Caco-2 (cell line): ENCODE measurements around the gene TLE1. TPM values are rescaled to one million over a fixed set of nuclear protein-coding genes. Genes with fewer than 3 reads are reported as not detected.

Source experiments
- BruUV-seq: library from RNA; stranded (reverse); fragments of 400-500 nt; replicated peaks from 2 replicates; lab custom pipeline; 2021; lab: Mats Ljungman, UMichigan
- CTCF ChIA-PET: fragments of 300-600 bp; sonication (Branson Sonifier 250); formaldehyde crosslinking; loops from one replicate; lab custom pipeline; 2022; ENCODE audit warnings: antibody characterized with exemption; lab: Charles Lee
- POLR2A ChIA-PET: fragments of 300-600 bp; sonication (Branson Sonifier 250); formaldehyde crosslinking; loops from one replicate; lab custom pipeline; 2022; ENCODE audit warnings: antibody characterized with exemption; lab: Charles Lee
- DNase-seq, 2 experiments: peaks; one replicate each; pipeline versions ENCODE4 v3.0.0 to v3.0.0-alpha.2; 2020 to 2022
- H3K27me3 ChIP-seq: replicated peaks from 2 replicates; pipeline ENCODE4 v1.6.0; 2011; ENCODE audit warnings: low read length; ENCODE audit not compliant: control insufficient read depth, insufficient read depth
- H3K36me3 ChIP-seq: 2 replicates; pipeline ENCODE4 v1.5.1; 2011; ENCODE audit warnings: low read length; ENCODE audit not compliant: control insufficient read depth, insufficient read depth
- H3K4me1 ChIP-seq: fragments of 250-450 bp; sonication (Bioruptor Pico); 2 replicates; pipeline ENCODE4 v1.5.1; 2020; ENCODE audit warnings: mild to moderate bottlenecking
- H3K4me3 ChIP-seq: 2 replicates; pipeline ENCODE4 v1.5.1; 2011; ENCODE audit warnings: low read depth, mild to moderate bottlenecking, control low read depth, low read length
- H3K9me3 ChIP-seq: fragments of 250-450 bp; sonication (Bioruptor Pico); 2 replicates; pipeline ENCODE4 v1.5.1; 2020; ENCODE audit warnings: mild to moderate bottlenecking, moderate library complexity
- H3K27ac Mint-ChIP-seq: one replicate; pipeline ENCODE4 v1.8.0; 2022; ENCODE audit warnings: mixed read lengths; ENCODE audit not compliant: unreplicated experiment
- H3K27me3 Mint-ChIP-seq: one replicate; pipeline ENCODE4 v1.8.0; 2022; ENCODE audit warnings: mixed read lengths; ENCODE audit not compliant: insufficient read depth, unreplicated experiment
- H3K36me3 Mint-ChIP-seq: one replicate; pipeline ENCODE4 v1.8.0; 2022; ENCODE audit warnings: mild to moderate bottlenecking, mixed read lengths; ENCODE audit not compliant: insufficient read depth, unreplicated experiment
- H3K4me1 Mint-ChIP-seq: one replicate; pipeline ENCODE4 v1.8.0; 2022; ENCODE audit warnings: low read depth, mixed read lengths; ENCODE audit not compliant: unreplicated experiment
- H3K4me3 Mint-ChIP-seq: one replicate; pipeline ENCODE4 v1.8.0; 2022; ENCODE audit warnings: mild to moderate bottlenecking, moderate library complexity, mixed read lengths; ENCODE audit not compliant: unreplicated experiment
- H3K9me3 Mint-ChIP-seq: one replicate; pipeline ENCODE4 v1.8.0; 2022; ENCODE audit warnings: mixed read lengths; ENCODE audit not compliant: unreplicated experiment
- intact Hi-C: fragments of 100-400 bp; cut with micrococcal nuclease; formaldehyde crosslinking; loops from one replicate; pipeline ENCODE4 v1.10.0; 2022; ENCODE audit not compliant: unreplicated experiment
- total RNA-seq: library from RNA; stranded (reverse); gene quantifications from 2 replicates; pipeline ENCODE4 v1.2.3, GENCODE V29; 2022
- TF ChIP-seq, protein P1 (sequence below), 2 experiments: fragments of 200-600 bp in 1 of 2; IDR thresholded peaks; 1 replicate in 1 of 2; 2 replicates in 1 of 2; pipeline versions ENCODE4 v1.5.1 to v1.8.0; 2011 to 2022; ENCODE audit warnings: antibody characterized with exemption in 1 of 2, control low read depth in 1 of 2, inconsistent platforms in 1 of 2, low read depth in 1 of 2, low read length in 1 of 2, mild to moderate bottlenecking in 1 of 2, moderate library complexity in 1 of 2; ENCODE audit not compliant: insufficient read depth in 1 of 2, severe bottlenecking in 1 of 2, unreplicated experiment in 1 of 2

The TLE1 gene
- total RNA-seq, 1 experiment from 2014 or later = 18.3 TPM

DNA sequence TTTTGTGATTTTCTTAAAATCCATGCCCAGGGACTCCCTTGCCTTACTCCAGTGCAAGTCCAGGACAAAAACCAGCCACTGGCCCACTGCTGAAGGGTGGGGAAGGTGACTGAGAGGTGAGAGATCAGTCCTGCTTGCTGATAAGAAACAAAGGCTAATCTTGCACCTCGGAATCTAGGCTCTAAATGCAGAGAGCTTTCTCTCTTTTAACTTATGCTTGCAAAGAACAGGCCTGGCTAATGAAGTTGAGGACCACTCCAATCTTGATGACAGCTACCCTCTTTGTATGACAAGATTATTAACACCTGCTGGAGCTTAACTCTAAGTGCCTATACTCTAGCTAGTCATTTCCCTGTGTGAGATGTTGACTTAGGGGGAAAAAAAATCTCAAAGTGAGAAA, 8.8 kb downstream of the TLE1 start:
- H3K27me3 ChIP-seq = no peaks in the 10 kb centered on the region
- Mint-ChIP-seq H3K36me3 (peaks cover 33% of the 10 kb centered on the region), H3K27ac (no peak overlapping the region), H3K9me3 (no peaks in the 10 kb centered on the region), H3K4me3 (no peak overlapping the region), H3K4me1 (peaks cover 7% of the 10 kb centered on the region), H3K27me3 (no peaks in the 10 kb centered on the region)
- ChIA-PET POLR2A (no interaction called here), CTCF (no interaction called here)
- no peak for DNase-seq
- no peaks in the 10 kb centered on the region for H3K9me3 ChIP-seq
- intact Hi-C loops = loop anchor here (10.0 kb wide), 1 partner anchor 924 kb away; no protein-coding TSS in a partner anchor
- H3K4me1 ChIP-seq = peaks cover 9% of the 10 kb centered on the region; the same call in 1 of the 2 replicates
- TF ChIP-seq, protein P1, sequence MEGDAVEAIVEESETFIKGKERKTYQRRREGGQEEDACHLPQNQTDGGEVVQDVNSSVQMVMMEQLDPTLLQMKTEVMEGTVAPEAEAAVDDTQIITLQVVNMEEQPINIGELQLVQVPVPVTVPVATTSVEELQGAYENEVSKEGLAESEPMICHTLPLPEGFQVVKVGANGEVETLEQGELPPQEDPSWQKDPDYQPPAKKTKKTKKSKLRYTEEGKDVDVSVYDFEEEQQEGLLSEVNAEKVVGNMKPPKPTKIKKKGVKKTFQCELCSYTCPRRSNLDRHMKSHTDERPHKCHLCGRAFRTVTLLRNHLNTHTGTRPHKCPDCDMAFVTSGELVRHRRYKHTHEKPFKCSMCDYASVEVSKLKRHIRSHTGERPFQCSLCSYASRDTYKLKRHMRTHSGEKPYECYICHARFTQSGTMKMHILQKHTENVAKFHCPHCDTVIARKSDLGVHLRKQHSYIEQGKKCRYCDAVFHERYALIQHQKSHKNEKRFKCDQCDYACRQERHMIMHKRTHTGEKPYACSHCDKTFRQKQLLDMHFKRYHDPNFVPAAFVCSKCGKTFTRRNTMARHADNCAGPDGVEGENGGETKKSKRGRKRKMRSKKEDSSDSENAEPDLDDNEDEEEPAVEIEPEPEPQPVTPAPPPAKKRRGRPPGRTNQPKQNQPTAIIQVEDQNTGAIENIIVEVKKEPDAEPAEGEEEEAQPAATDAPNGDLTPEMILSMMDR (IDR thresholded peaks at IDR 0.05; ENCODE audit: insufficient read depth in 1 of 2, low read depth in 1 of 2, low read length in 1 of 2, severe bottlenecking in 1 of 2, unreplicated experiment in 1 of 2) = no peak
- no peak overlapping the region for H3K4me3 ChIP-seq
- BruUV-seq = no TSS peak
- no peaks in the 10 kb centered on the region; the same call in 1 of the 2 replicates for H3K36me3 ChIP-seq

DNA sequence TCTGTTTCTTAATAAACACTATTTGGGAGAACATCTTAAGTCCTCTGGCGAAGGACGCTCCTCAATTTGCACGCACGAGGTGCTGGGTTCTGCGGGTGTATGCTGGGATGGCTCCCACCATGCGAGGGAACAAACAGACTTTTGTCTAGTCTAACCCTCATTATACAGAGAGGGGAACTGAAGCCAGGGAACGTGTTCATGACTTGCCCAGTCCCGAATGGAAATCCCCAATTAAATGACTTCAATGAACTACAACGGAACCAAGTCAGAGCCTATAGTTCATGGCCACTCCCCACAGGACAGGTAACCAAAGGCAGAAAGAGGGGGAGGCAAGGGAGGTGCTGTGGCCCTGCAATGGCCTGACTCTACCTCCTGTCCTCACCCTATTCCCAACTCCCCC, 9.3 kb downstream of the TLE1 start:
- POLR2A ChIA-PET = no interaction called here
- H3K9me3 Mint-ChIP-seq = no peaks in the 10 kb centered on the region
- no peak for DNase-seq
- no TSS peak for BruUV-seq
- intact Hi-C loops = loop anchor here (10.0 kb wide), 1 partner anchor 925 kb away; no protein-coding TSS in a partner anchor
- H3K36me3 Mint-ChIP-seq = peaks cover 33% of the 10 kb centered on the region
- 0 out of 2 replicates have a peak, but pooled peaks cover 4% of the 10 kb centered on the region for H3K4me1 ChIP-seq
- H3K4me1 Mint-ChIP-seq = peaks cover 7% of the 10 kb centered on the region
- no peaks in the 10 kb centered on the region for H3K9me3 ChIP-seq
- TF ChIP-seq, protein P1 (IDR thresholded peaks at IDR 0.05; ENCODE audit: insufficient read depth in 1 of 2, low read depth in 1 of 2, low read length in 1 of 2, severe bottlenecking in 1 of 2, unreplicated experiment in 1 of 2) = no peak
- no peaks in the 10 kb centered on the region; the same call in 1 of the 2 replicates for H3K36me3 ChIP-seq
- H3K27me3 ChIP-seq = no peaks in the 10 kb centered on the region
- H3K27me3 Mint-ChIP-seq = no peaks in the 10 kb centered on the region
- CTCF ChIA-PET = no interaction called here
- no peak overlapping the region for H3K4me3 ChIP-seq
- H3K27ac Mint-ChIP-seq = no peak overlapping the region
- no peak overlapping the region for H3K4me3 Mint-ChIP-seq

DNA sequence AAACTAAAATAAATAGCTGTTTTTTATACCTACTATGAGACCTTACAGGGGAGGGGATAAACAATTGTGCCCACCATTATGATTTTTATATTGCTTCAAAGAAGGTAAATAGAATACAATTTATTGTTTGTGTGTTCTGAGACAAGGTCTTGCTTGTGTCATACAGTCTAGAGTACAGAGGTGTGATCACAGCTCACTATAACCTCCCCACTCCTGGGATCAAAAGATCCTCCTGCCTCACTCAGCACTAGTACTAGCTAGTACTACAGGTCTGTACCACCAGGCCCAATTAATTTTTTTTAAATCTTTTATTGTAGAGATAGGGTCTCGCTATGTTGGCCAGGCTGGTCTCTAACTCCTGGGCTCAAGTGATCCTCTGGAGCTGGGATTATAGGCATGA, 11.3 kb downstream of the TLE1 start:
- intact Hi-C loops = no loop called here
- Histone ChIP-seq H3K4me1 (0 out of 2 replicates have a peak, but pooled peaks cover 3% of the 10 kb centered on the region), H3K36me3 (no peaks in the 10 kb centered on the region), H3K4me3 (no peak overlapping the region), H3K9me3 (no peaks in the 10 kb centered on the region), H3K27me3 (no peaks in the 10 kb centered on the region)
- H3K27me3 Mint-ChIP-seq = no peaks in the 10 kb centered on the region
- no peak for DNase-seq
- no peaks in the 10 kb centered on the region for H3K9me3 Mint-ChIP-seq
- POLR2A ChIA-PET = no interaction called here
- H3K4me1 Mint-ChIP-seq = peaks cover 7% of the 10 kb centered on the region
- BruUV-seq = no TSS peak
- TF ChIP-seq, protein P1 (IDR thresholded peaks at IDR 0.05; ENCODE audit: insufficient read depth in 1 of 2, low read depth in 1 of 2, low read length in 1 of 2, severe bottlenecking in 1 of 2, unreplicated experiment in 1 of 2) = no peak
- peaks cover 39% of the 10 kb centered on the region for H3K36me3 Mint-ChIP-seq
- H3K4me3 Mint-ChIP-seq = no peak overlapping the region
- CTCF ChIA-PET = no interaction called here
- H3K27ac Mint-ChIP-seq = no peak overlapping the region
